GM08714 (cell line): ENCODE measurements around the gene ZACN.
"Not testable (repeated sequence)": the region's sequence is repeated elsewhere in the genome, so short reads cannot be mapped to it uniquely, and the experiment has no call there.

Source experiments
- H3K4me3 ChIP-seq: fragments of 200-500 bp; sonication (Bioruptor generic); 2 replicates; pipeline ENCODE4 v1.5.1; 2014; ENCODE audit warnings: mild to moderate bottlenecking, low read length, inconsistent platforms
- ZNF274 ChIP-seq: IDR thresholded peaks from 2 replicates; pipeline ENCODE4 v1.6.1; 2012; ENCODE audit warnings: mild to moderate bottlenecking, low read depth, low read length

The ZACN gene

GRCh38 chr17:76048711-76049110 lies 30.3 kb upstream of the ZACN start:
- H3K4me3 ChIP-seq = no peak overlapping the region
- no peak for TF ChIP-seq ZNF274

- TF ChIP-seq ZNF274 = no peak
- no peak overlapping the region for H3K4me3 ChIP-seq
Observed at GRCh38 chr17:76049239-76049638, 29.7 kb upstream of the ZACN start.

- H3K4me3 ChIP-seq = no peak overlapping the region
- TF ChIP-seq ZNF274 = no peak
Observed at GRCh38 chr17:76049836-76050537, 29.0 kb upstream of the ZACN start.

- H3K4me3 ChIP-seq = no peak overlapping the region
- TF ChIP-seq ZNF274 = no peak
Observed at GRCh38 chr17:76050538-76051467, 28.2 kb upstream of the ZACN start.

- TF ChIP-seq ZNF274 = no peak
- H3K4me3 ChIP-seq = no peak overlapping the region
Observed at GRCh38 chr17:76051561-76051960, 27.4 kb upstream of the ZACN start.

GRCh38 chr17:76053246-76054111 lies 25.5 kb upstream of the ZACN start:
- H3K4me3 ChIP-seq = no peak overlapping the region
- TF ChIP-seq ZNF274 = no peak

GRCh38 chr17:76054112-76054476 lies 24.9 kb upstream of the ZACN start:
- H3K4me3 ChIP-seq = no peak overlapping the region
- TF ChIP-seq ZNF274 = no peak

GRCh38 chr17:76056882-76057281 lies 22.1 kb upstream of the ZACN start:
- H3K4me3 ChIP-seq = no peak overlapping the region
- TF ChIP-seq ZNF274 = no peak

- not testable (repeated sequence) for H3K4me3 ChIP-seq
Observed at GRCh38 chr17:76058264-76058663, 20.7 kb upstream of the ZACN start.

- no peak for TF ChIP-seq ZNF274
Observed at GRCh38 chr17:76063875-76064546, 15.0 kb upstream of the ZACN start.

GRCh38 chr17:76065775-76066174 lies 13.2 kb upstream of the ZACN start:
- H3K4me3 ChIP-seq = no peak overlapping the region
- TF ChIP-seq ZNF274 = no peak

More at GRCh38 chr17:76063875-76064546, 15.0 kb upstream of the ZACN start:
- no peak overlapping the region for H3K4me3 ChIP-seq

- TF ChIP-seq ZNF274 = no peak
- peak overlapping the region; percentile 93 for H3K4me3 ChIP-seq
Observed at GRCh38 chr17:76071531-76072147, 7.3 kb upstream of the ZACN start.

- peak within 1 kb of the TSS; percentile 93 for H3K4me3 ChIP-seq
- TF ChIP-seq ZNF274 = no peak
Observed at GRCh38 chr17:76072148-76072858, 6.7 kb upstream of the ZACN start, which contains the start of gene SRP68. TSS of gene SRP68 (minus strand) at chr17:76072517. CDS start at chr17:76072491, 26 bp downstream.
